Left lung (tissue), 10 donors: ENCODE data around the gene RPS18. TPM values are rescaled to one million over a fixed set of nuclear protein-coding genes. Genes with fewer than 3 reads are reported as not detected.

Source experiments
- ATAC-seq: fragments of 200-7000 bp; cut with Tn5 transposase; one replicate; pipeline ENCODE4 v1.9.1; 2020; ENCODE audit warnings: moderate library complexity
- DNase-seq, 4 donors: peaks; one replicate each; pipeline ENCODE4 v3.0.0-alpha.2; 2013 to 2020
- H3K27ac ChIP-seq, 2 donors: fragments of 200-600 bp; sonication (generic) in 1 of 2; one replicate each; pipeline versions ENCODE4 v1.5.0 to v1.8.0; 2020 to 2021
- H3K27me3 ChIP-seq, 2 donors: fragments of 200-600 bp; sonication (generic) in 1 of 2; one replicate each; pipeline versions ENCODE4 v1.5.0 to v1.8.0; 2020 to 2021
- H3K36me3 ChIP-seq, 2 donors: fragments of 200-600 bp; sonication (generic) in 1 of 2; one replicate each; pipeline versions ENCODE4 v1.5.0 to v1.8.0; 2020 to 2021
- H3K4me1 ChIP-seq, 2 donors: fragments of 200-600 bp; one replicate each; pipeline ENCODE4 v1.8.0; 2021
- H3K4me3 ChIP-seq, 2 donors: fragments of 200-600 bp; sonication (generic) in 1 of 2; one replicate each; pipeline versions ENCODE4 v1.5.0 to v1.8.0; 2020 to 2021; ENCODE audit warnings: mild to moderate bottlenecking in 1 of 2
- H3K9me3 ChIP-seq, 2 donors: fragments of 200-600 bp; sonication (generic) in 1 of 2; one replicate each; pipeline versions ENCODE4 v1.5.0 to v1.8.0; 2020 to 2021
- intact Hi-C, 2 donors: fragments of 100-400 bp; cut with DNase I; formaldehyde crosslinking; loops; one replicate each; pipeline versions ENCODE4 v1.11.2 to v1.14.2; 2022
- polyA plus RNA-seq, 6 donors: library from polyadenylated mRNA; unstranded; fragments of 120-200 nt; gene quantifications; one replicate each; pipeline ENCODE4 v1.2.1, GENCODE V29; 2013; ENCODE audit not compliant: insufficient read length in 6 of 6
- total RNA-seq, 2 donors: library from RNA; stranded (reverse); fragmentation: NEBNext Ultra II Directional; extraction: Animal tissue kit (Norgen Biotek cat#: 25700); gene quantifications; one replicate each; pipeline ENCODE4 v1.2.1, GENCODE V29; 2021
- TF ChIP-seq, protein P1 (sequence below), 2 donors: fragments of 200-600 bp; sonication (generic) in 1 of 2; IDR thresholded peaks; one replicate each; pipeline versions ENCODE4 v1.5.0 to v1.8.0; 2021; ENCODE audit warnings: antibody characterized with exemption in 2 of 2
- donor health status: DM: no; HTN: yes; CAD: no.
- donor health status: DM: no; HTN: no; CAD: no.

The RPS18 gene
- total and polyA plus RNA-seq, 8 donors, result 1,881 to 4,273 (median 3,975) TPM

DNA sequence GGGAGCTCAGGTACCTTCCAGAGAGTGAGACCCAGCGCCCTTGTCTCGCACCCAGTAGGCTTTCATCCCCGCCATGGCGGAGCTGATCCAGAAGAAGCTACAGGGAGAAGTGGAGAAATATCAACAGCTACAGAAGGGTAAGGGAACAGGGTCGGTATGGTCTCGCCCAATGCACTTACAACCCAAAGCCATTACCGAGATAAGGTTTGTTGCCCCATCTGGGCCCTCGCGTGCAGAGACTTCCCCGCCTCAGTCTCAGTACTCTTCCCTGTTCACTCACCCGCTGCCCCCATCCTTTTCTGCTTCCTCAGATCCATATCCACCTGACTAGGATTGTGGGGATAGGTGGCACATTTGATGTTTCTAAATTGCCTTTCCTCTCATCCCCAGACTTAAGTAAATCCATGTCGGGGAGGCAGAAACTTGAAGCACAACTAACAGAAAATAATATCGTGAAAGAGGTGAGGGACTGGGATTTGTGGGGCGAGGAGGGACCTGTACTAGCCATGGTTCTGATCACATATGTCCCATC, 18.0 kb downstream of the RPS18 start:
- Histone ChIP-seq H3K27ac (peak overlapping the region; percentile 68 to 77), H3K4me3 (peak overlapping the region; percentile 66 to 83), H3K9me3 (no peaks in the 10 kb centered on the region), H3K27me3 (no peaks in the 10 kb centered on the region), H3K36me3 (peaks cover 0 to 71% of the 10 kb centered on the region in 2 donors), H3K4me1 (peaks cover 14 to 38% of the 10 kb centered on the region in 2 donors)
- no peak for DNase-seq
- peak; percentile 13 for ATAC-seq
- intact Hi-C loops, result no loop called here
- TF ChIP-seq, protein P1, sequence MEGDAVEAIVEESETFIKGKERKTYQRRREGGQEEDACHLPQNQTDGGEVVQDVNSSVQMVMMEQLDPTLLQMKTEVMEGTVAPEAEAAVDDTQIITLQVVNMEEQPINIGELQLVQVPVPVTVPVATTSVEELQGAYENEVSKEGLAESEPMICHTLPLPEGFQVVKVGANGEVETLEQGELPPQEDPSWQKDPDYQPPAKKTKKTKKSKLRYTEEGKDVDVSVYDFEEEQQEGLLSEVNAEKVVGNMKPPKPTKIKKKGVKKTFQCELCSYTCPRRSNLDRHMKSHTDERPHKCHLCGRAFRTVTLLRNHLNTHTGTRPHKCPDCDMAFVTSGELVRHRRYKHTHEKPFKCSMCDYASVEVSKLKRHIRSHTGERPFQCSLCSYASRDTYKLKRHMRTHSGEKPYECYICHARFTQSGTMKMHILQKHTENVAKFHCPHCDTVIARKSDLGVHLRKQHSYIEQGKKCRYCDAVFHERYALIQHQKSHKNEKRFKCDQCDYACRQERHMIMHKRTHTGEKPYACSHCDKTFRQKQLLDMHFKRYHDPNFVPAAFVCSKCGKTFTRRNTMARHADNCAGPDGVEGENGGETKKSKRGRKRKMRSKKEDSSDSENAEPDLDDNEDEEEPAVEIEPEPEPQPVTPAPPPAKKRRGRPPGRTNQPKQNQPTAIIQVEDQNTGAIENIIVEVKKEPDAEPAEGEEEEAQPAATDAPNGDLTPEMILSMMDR (IDR thresholded peaks at IDR 0.05), result no peak

DNA sequence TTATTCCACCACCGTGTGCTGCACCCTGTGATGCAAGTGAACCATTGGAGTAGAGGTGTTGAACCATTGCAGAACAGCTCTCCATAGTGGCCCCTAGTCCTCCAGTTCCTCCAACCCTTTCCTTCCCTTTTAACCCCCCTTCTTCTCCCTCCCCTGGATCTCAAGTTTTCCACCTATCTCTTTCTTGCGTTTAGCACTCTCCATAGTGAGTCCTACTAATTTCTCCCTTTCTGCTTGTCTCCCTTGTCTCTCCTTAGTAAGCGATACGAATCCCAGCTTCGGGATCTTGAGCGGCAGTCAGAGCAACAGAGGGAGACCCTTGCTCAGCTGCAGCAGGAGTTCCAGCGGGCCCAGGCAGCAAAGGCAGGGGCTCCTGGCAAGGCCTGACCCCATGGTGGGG, 18.6 kb downstream of the RPS18 start:
- TF ChIP-seq, protein P1 (IDR thresholded peaks at IDR 0.05), result no peak
- no peak overlapping the region for H3K27ac ChIP-seq
- DNase-seq, result no peak
- H3K4me3 ChIP-seq, result peak overlapping the region in 1 of 2 donors; percentile 83
- ATAC-seq, result no peak
- no peaks in the 10 kb centered on the region for H3K27me3 ChIP-seq
- peaks cover 0 to 71% of the 10 kb centered on the region in 2 donors for H3K36me3 ChIP-seq
- intact Hi-C loops, result no loop called here
- H3K4me1 ChIP-seq, result peaks cover 14 to 42% of the 10 kb centered on the region in 2 donors
- H3K9me3 ChIP-seq, result no peaks in the 10 kb centered on the region

DNA sequence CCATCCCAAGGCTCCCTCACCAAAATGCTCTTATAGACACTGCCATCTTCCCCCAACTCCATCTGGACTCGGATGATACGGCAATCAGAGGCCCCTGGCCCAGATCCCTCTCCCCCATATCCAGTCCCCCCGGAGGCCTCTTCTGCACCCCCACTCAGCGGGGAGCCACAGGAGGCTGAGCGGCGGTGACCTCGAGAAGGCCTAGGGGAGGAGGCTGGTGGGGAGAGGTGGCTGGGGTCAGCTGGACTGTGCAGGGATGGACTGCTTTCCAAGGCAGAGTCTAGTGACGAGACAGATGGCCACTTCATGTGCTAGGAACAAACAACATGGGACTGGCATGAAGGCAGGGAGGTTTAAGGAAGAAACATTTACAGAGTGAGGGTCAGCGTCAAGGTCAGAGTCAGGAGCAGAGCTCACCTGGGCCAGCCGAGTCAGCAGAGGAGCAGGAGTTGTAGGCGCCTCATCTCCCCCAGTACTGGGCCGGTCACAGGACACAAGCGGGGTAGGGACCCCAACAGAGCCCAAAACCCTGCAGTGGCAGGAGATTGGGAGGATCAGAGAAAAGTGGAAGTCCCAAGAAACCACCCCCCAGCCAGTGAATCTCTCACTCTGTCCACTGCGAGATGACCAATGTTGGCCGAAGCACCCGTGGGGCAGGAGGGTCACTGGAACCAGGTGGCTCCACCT, 21.3 kb downstream of the RPS18 start:
- DNase-seq (peak in 1 of 4 donors; percentile 47), ATAC-seq (no peak)
- TF ChIP-seq, protein P1 (IDR thresholded peaks at IDR 0.05), result no peak
- H3K9me3 ChIP-seq, result no peaks in the 10 kb centered on the region
- no peaks in the 10 kb centered on the region for H3K27me3 ChIP-seq
- intact Hi-C loops, result no loop called here
- H3K36me3 ChIP-seq, result peaks cover 0 to 62% of the 10 kb centered on the region in 2 donors
- no peak overlapping the region for H3K27ac ChIP-seq
- H3K4me1 ChIP-seq, result peaks cover 18 to 51% of the 10 kb centered on the region in 2 donors
- no peak overlapping the region for H3K4me3 ChIP-seq

DNA sequence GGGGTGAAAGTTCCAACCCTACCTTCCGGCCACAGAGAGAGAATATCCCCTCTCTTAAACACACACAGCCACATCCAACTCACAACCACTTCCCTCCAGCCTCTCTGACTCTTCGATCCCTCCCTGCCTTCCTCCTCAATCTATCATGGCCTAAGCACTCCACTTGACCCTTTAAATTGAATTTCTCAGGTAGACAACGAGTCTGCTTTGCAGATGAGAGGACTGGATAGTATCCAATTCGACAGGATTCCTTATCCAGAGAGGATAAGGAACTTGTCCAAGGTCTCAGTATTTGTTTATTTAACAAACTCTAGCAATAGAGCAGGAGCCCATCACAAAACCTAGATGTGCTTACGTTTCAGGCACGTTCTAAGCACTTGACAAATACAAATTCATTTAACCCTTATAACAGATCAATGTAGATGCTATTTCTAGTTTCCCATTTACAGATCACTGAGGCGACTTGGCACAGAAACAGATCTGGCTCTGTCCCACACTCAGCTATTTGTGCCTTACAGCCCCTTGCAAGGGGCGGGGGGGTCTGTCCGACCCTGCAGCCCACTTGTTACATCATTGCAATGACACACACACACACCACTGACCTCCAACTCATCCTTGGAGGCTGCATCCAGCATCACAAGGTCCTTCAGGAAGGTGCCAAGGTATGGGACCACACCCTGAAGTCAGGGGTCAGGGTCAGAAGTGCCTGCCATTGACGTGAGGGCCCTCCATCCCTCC, 22.4 kb downstream of the RPS18 start:
- H3K27me3 ChIP-seq, result no peaks in the 10 kb centered on the region
- H3K4me3 ChIP-seq, result no peak overlapping the region
- peaks cover 14 to 45% of the 10 kb centered on the region in 2 donors for H3K4me1 ChIP-seq
- ATAC-seq (no peak), DNase-seq (peak in 1 of 4 donors; percentile 11)
- intact Hi-C loops, result no loop called here
- H3K27ac ChIP-seq, result no peak overlapping the region
- peaks cover 0 to 62% of the 10 kb centered on the region in 2 donors for H3K36me3 ChIP-seq
- H3K9me3 ChIP-seq, result no peaks in the 10 kb centered on the region
- TF ChIP-seq, protein P1 (IDR thresholded peaks at IDR 0.05), result no peak
